ENCODE measurements around the gene MAPK11.

The MAPK11 gene

DNA sequence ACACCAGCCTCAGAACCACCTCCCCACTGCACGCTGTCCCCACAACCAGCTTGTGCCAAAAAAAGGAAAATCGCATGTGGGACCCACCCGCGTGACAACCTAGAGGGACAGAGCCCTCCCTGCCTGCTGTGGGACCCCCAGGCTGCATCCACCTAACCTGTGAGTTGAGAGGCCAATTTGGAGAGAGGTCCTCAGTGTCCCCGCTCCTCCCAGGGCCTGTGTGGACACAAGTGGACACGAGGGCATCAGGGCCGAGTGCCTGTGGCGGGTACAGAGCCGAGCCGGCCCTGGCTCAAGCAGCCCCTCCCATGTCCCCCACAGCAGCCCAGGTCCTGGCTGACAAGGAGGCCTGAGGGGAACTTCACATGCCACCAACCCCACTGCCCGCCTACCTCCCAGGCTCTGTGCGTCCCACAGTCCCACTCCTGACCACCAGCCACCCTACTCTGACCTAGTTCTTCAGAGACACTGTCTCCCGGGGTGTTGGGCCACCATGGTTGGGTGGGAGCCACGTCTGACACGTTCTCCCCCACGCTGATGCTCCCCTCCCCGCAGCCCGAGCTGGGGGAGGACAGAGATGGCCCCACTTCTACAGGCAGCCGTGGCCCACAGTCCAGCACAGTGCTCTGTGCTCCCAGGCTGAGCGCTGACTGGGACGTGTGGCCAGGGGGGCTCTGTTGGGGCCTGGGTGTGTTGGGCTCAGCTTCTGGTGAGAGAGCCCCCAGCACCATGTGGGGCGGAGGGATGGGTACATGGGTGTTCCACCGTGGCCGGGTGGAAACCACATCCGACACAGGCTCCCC, 50.2 kb downstream of the MAPK11 start:
- H2AFZ ChIP-seq (ENCODE audit: low read length), result no peak overlapping the region
- H3K9ac ChIP-seq (ENCODE audit: low read depth, low read length, poor library complexity, severe bottlenecking), result no peak overlapping the region
- no peaks in the 10 kb centered on the region for H3K9me2 ChIP-seq (replicated peaks; ENCODE audit: low read depth, low read length)
- peaks cover 78% of the 10 kb centered on the region; the same call in 1 of the 2 replicates for H3K36me3 ChIP-seq (ENCODE audit: insufficient read depth, low read length)
- H3K9me3 ChIP-seq (ENCODE audit: insufficient read depth, low read depth, low read length), result no peaks in the 10 kb centered on the region
- no peaks in the 10 kb centered on the region for H3K27me3 ChIP-seq (ENCODE audit: insufficient read depth, low read length, poor library complexity, severe bottlenecking)
- no peaks in the 10 kb centered on the region for H3K4me1 ChIP-seq (ENCODE audit: insufficient read depth, low read length, poor library complexity, severe bottlenecking)
- no peaks in the 10 kb centered on the region for H4K20me1 ChIP-seq (ENCODE audit: insufficient read depth, low read length, poor library complexity, severe bottlenecking)
- H3K4me3 ChIP-seq (ENCODE audit: low read length, poor library complexity, severe bottlenecking), result no peak overlapping the region
- H3K79me2 ChIP-seq (ENCODE audit: insufficient read depth, low read length), result no peaks in the 10 kb centered on the region
- H3F3A ChIP-seq (ENCODE audit: low read depth), result no peaks in the 10 kb centered on the region
- no peak overlapping the region for H3K4me2 ChIP-seq (ENCODE audit: low read depth, low read length, poor library complexity, severe bottlenecking)
- no peak for TF ChIP-seq EZH2phosphoT487 (IDR thresholded peaks at IDR 0.05; ENCODE audit: borderline replicate concordance)
- TF ChIP-seq, protein P1, sequence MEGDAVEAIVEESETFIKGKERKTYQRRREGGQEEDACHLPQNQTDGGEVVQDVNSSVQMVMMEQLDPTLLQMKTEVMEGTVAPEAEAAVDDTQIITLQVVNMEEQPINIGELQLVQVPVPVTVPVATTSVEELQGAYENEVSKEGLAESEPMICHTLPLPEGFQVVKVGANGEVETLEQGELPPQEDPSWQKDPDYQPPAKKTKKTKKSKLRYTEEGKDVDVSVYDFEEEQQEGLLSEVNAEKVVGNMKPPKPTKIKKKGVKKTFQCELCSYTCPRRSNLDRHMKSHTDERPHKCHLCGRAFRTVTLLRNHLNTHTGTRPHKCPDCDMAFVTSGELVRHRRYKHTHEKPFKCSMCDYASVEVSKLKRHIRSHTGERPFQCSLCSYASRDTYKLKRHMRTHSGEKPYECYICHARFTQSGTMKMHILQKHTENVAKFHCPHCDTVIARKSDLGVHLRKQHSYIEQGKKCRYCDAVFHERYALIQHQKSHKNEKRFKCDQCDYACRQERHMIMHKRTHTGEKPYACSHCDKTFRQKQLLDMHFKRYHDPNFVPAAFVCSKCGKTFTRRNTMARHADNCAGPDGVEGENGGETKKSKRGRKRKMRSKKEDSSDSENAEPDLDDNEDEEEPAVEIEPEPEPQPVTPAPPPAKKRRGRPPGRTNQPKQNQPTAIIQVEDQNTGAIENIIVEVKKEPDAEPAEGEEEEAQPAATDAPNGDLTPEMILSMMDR (conservative IDR thresholded peaks at IDR 0.05; ENCODE audit: low read length), result no peak

DNA sequence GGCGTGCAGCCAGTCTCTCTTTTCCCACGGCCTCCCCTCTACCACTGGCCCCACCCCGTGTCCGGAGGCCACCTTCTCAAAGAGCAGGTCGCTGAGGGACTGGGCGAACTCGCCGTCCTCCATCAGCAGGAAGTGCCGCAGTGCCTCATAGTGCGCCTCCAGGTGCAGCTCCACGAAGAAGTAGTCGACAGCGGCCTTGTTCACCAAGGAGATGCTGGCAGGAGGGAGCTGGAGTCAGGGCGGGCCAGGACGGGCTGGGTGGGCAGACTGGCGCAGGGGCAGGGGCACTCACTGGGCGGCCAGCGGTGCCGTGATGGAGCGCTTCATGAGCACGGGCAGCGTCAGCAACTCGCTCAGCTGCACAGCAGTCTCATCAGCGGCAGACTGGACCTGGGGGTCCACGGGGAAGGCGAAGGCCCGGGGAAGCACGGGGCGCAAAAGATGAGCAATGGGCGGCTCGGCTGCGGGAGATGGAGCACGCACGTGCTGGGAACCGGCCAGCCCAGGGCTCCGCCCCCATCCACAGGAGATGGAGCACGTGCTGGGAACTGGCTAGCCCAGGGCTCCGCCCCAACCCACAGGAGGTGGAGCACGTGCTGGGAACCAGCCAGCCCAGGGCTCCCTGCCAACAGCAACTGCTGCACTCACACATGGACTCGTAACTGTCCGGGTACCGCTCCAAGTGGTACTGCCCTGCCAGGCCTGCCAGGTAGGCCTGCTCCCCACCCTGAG, 51.0 kb downstream of the MAPK11 start:
- Histone ChIP-seq H3K9ac (ENCODE audit: low read depth, low read length, poor library complexity, severe bottlenecking) (no peak overlapping the region), H2AFZ (ENCODE audit: low read length) (no peak overlapping the region), H3K4me1 (ENCODE audit: insufficient read depth, low read length, poor library complexity, severe bottlenecking) (no peaks in the 10 kb centered on the region), H3K9me3 (ENCODE audit: insufficient read depth, low read depth, low read length) (no peaks in the 10 kb centered on the region), H3K79me2 (ENCODE audit: insufficient read depth, low read length) (no peaks in the 10 kb centered on the region), H3K4me3 (ENCODE audit: low read length, poor library complexity, severe bottlenecking) (no peak overlapping the region), H4K20me1 (ENCODE audit: insufficient read depth, low read length, poor library complexity, severe bottlenecking) (no peaks in the 10 kb centered on the region), H3K36me3 (ENCODE audit: insufficient read depth, low read length) (peaks cover 75% of the 10 kb centered on the region; the same call in 1 of the 2 replicates), H3F3A (ENCODE audit: low read depth) (no peaks in the 10 kb centered on the region), H3K27me3 (ENCODE audit: insufficient read depth, low read length, poor library complexity, severe bottlenecking) (no peaks in the 10 kb centered on the region), H3K9me2 (replicated peaks; ENCODE audit: low read depth, low read length) (no peaks in the 10 kb centered on the region), H3K4me2 (ENCODE audit: low read depth, low read length, poor library complexity, severe bottlenecking) (no peak overlapping the region)
- TF ChIP-seq, protein P1 (conservative IDR thresholded peaks at IDR 0.05; ENCODE audit: low read length), result no peak
- no peak for TF ChIP-seq EZH2phosphoT487 (IDR thresholded peaks at IDR 0.05; ENCODE audit: borderline replicate concordance)

DNA sequence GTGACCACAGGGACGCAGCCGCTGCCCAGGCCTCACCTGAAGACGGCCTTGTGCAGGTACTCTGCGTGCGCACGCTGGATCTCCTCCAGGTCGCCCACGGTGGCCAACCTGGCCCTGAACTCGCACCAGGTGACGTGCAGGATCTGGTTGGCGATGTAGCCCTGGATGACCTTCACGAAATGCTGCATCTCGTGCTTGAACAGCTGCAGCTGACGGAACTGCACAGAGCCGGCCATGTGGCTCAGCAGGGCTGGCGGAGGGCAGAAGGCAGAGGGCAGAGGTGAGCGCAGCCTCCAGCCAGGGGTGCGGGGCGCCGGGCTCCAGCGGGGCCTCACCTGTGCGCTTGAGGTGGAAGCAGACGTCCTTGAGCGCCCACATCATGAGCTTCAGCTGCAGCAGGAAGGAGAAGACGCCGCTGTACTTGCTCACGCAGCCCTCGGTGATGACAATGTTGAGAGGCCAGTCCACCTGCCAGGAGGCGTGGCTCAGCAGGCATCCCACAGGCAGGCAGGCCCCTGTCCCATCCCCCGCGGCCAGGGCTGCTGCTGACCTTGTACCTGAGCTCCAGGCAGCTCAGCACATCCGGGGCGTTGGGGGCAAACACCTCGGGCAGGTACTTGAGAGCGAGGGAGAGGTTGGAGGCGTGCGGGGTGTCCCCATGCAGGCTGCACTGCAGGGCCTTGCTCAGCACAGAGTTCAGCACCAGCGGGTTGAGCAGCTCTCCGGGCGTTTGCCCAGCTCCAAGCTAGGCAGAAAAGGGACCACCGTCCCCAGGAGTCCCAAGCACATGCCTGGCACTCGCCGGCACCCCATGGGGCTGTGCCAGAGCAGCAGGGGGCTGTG, 51.8 kb downstream of the MAPK11 start:
- no peak overlapping the region for H3K4me3 ChIP-seq (ENCODE audit: low read length, poor library complexity, severe bottlenecking)
- TF ChIP-seq, protein P1 (conservative IDR thresholded peaks at IDR 0.05; ENCODE audit: low read length), result no peak
- no peak for TF ChIP-seq EZH2phosphoT487 (IDR thresholded peaks at IDR 0.05; ENCODE audit: borderline replicate concordance)
- no peak overlapping the region for H3K9ac ChIP-seq (ENCODE audit: low read depth, low read length, poor library complexity, severe bottlenecking)
- H3K27me3 ChIP-seq (ENCODE audit: insufficient read depth, low read length, poor library complexity, severe bottlenecking), result no peaks in the 10 kb centered on the region
- no peak overlapping the region for H2AFZ ChIP-seq (ENCODE audit: low read length)
- no peaks in the 10 kb centered on the region for H3K79me2 ChIP-seq (ENCODE audit: insufficient read depth, low read length)
- H3F3A ChIP-seq (ENCODE audit: low read depth), result no peaks in the 10 kb centered on the region
- no peaks in the 10 kb centered on the region for H3K9me3 ChIP-seq (ENCODE audit: insufficient read depth, low read depth, low read length)
- no peak overlapping the region for H3K4me2 ChIP-seq (ENCODE audit: low read depth, low read length, poor library complexity, severe bottlenecking)
- no peaks in the 10 kb centered on the region for H3K4me1 ChIP-seq (ENCODE audit: insufficient read depth, low read length, poor library complexity, severe bottlenecking)
- no peaks in the 10 kb centered on the region for H4K20me1 ChIP-seq (ENCODE audit: insufficient read depth, low read length, poor library complexity, severe bottlenecking)
- H3K36me3 ChIP-seq (ENCODE audit: insufficient read depth, low read length), result peaks cover 72% of the 10 kb centered on the region; the same call in 1 of the 2 replicates
- no peaks in the 10 kb centered on the region for H3K9me2 ChIP-seq (replicated peaks; ENCODE audit: low read depth, low read length)
